ENCODE data around the gene SLC38A4. TPM values are rescaled to one million over a fixed set of nuclear protein-coding genes. Genes with fewer than 3 reads are reported as not detected.
A peak's percentile ranks its signal among the peaks of the same experiment; 100 is the strongest.
"Not testable (repeated sequence)": the region's sequence is repeated elsewhere in the genome, so short reads cannot be mapped to it uniquely, and the experiment has no call there.

Gene SLC38A4
- total RNA-seq: 2.1 TPM
- long read RNA-seq, partial matches to known transcripts: 0 of 2 reads
- long read RNA-seq, other reads (novel, unspliced or antisense): 0 of 2 reads

DNA sequence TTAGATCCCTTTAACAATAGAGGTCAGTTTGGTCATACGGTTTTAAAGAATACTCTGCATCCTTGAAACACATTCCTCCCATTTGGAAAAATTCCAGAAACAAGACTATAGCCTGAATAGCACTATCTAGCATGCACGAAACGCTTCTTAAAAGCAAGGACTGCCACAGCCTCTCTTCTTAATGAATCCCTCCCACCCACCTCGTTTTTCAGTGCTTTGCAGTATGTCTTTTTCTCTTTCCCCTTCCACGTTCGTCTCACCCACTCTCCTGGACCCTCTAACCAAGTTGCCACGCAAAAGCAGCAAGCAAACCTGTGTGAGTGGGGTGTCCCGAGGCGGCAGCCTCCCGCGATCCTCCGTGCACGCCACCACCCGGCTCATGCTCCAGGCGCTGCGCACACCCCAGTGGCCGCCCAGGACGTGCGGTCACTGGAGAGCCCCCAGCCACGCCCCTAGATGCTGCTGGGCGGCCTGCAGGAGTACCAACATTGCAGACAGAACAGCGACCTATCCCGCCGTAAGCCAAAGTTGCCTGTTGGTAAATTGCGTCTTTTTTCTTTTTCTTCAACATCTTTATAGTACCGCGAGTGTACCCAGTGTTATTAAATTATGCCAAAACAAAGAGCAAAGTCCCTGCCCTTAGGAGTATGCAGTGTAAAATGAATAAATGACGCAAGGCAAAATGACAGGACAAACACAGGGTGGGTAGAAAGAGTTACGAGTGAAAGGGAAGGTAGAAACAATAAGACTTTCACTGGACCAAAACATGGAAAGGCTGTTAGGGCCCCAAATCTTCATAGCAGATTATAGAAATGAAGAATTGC is at the start of gene SLC38A4:
TSS of gene SLC38A4 (minus strand) at position 407 of the 824 bp plus-strand sequence. CDS start 32,926 bp downstream, outside the sequence.
- peak; percentile 74 for DNase-seq
- intact Hi-C loops (cut with micrococcal nuclease): no loop called here
- ATAC-seq: peak; percentile 92

- DNase-seq (no peak), ATAC-seq (no peak)
- intact Hi-C loops (cut with micrococcal nuclease): no loop called here
These were observed 49.3 kb upstream of the SLC38A4 start for GRCh38 chr12:46875095-46875494.

DNA sequence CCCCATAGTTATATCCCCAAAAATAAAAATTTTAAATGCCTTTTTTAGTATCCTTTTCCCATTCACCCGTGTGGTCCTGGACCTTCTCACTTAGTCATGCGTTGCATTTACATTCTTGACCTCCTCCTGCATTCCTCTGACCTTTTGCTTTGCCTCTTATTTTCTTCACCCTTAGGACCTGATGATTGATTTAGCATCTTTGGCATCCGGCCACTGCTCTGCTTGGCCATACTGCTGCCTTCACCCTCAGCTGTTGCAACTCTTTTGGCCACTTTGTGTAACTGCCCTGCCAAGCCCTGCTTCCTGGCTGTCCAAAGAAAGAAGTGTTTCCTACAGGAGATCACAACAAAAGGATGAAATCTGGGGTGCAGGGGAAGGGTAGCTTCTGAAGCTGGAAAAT is 48.8 kb upstream of the SLC38A4 start:
- intact Hi-C loops (cut with micrococcal nuclease): no loop called here
- peak; percentile 93 for ATAC-seq
- peak; percentile 67 for DNase-seq

- ATAC-seq: no peak
- intact Hi-C loops (cut with micrococcal nuclease): no loop called here
These were observed 46.3 kb upstream of the SLC38A4 start for GRCh38 chr12:46872135-46872534.

GRCh38 chr12:46865311-46865710 is 39.5 kb upstream of the SLC38A4 start:
- DNase-seq (no peak), ATAC-seq (no peak)
- intact Hi-C loops (cut with micrococcal nuclease): no loop called here

More at GRCh38 chr12:46872135-46872534, 46.3 kb upstream of the SLC38A4 start:
- DNase-seq: no peak

- intact Hi-C loops (cut with micrococcal nuclease): no loop called here
- ATAC-seq (no peak), DNase-seq (no peak)
These were observed 32.6 kb upstream of the SLC38A4 start for GRCh38 chr12:46858368-46858767.

DNA sequence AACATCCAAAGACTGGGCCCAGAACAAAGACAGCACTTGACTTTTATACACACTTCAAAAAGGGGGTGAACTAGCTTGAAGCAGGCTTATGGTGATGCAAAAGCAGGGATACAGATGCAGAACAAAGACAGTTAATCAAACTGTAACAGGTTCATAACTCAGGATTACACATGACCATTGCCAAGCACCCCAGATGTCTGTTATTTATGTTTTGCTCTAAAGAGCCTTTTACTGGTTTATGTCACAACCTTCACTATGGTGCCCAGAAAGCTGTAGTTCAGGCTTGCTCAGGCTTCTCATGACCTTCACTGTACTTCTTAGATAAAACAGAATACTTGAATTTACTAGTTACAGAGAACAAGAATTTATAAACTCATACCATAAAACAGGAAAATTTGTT is 31.7 kb upstream of the SLC38A4 start:
- ATAC-seq (no peak), DNase-seq (no peak)
- intact Hi-C loops (cut with micrococcal nuclease): no loop called here

DNA sequence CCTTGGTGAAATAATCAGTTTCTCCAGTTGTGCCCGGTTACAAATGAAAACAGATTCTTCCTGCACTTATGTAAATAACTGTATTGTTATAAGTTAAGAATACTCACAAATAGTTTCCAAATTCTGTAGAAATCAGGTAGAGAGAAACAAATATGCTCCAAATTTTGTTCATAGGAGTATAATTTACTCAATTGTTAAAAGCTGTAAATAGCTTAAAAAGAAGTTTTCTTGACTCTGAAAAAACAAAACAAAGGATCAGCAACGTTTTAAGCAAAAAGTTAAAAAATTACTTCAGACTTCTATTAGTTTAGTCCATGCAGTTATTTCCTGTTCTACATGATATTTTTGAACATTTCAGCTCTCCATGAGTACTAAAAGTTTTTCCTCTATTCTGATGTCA is 30.0 kb upstream of the SLC38A4 start:
- intact Hi-C loops (cut with micrococcal nuclease): no loop called here
- no peak for DNase-seq
- no peak for ATAC-seq

DNA sequence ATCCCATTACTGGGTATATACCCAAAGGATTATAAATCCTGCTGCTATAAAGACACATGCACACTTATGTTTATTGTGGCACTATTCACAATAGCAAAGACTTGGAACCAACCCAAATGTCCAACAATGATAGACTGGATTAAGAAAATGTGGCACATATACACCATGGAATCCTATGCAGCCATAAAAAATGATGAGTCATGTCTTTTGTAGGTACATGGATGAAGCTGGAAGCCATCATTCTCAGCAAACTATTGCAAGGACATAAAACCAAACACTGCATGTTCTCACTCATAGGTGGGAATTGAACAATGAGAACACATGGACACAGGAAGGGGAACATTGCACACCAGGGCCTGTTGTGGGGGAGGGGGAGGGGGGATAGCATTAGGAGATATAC is 28.4 kb upstream of the SLC38A4 start:
- intact Hi-C loops (cut with micrococcal nuclease); ATAC-seq; DNase-seq: not testable (repeated sequence)

GRCh38 chr12:46848792-46849191 is 23.0 kb upstream of the SLC38A4 start:
- intact Hi-C loops (cut with micrococcal nuclease); DNase-seq; ATAC-seq: not testable (repeated sequence)

DNA sequence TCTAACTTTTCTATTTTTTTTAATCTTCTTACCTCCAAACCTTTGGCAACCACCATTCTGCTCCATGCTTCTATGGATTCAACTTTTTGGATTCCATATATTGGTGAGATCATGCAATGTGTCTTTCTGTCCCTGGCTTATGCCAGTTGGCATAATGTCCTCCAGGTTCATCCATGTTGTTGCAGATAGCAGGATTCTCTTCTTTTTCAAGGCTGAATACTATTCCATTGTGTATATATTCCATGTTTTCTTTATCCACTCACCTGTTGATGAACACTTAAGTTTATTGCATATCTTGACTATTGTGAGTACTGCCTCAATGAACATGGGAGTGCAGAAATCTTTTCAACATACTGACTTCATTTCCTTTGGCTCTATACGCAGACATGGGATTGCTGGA is 21.2 kb upstream of the SLC38A4 start:
- DNase-seq (no peak), ATAC-seq (no peak)
- intact Hi-C loops (cut with micrococcal nuclease): no loop called here

- no peak for DNase-seq
- no peak for ATAC-seq
- intact Hi-C loops (cut with micrococcal nuclease): no loop called here
These were observed 18.0 kb upstream of the SLC38A4 start for GRCh38 chr12:46843811-46844210.

DNA sequence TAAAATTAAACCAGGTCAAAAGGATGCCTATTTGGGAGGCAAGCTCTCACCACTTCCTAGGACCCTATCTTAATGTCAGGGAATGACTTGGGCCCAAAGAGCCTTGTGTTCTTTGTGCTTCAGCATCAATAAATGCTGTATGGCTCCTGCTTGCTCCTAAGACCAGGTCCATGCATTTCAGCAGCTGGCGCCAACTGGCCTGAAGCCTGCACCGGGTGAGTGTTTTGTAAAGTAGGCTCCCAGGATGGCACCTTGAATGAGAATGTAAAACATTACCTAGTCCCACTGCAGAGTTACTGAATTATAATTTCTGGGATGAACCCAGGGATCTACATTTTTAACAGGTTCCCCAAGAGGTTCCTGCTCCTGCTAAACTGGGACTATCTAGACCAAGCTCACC is 16.1 kb upstream of the SLC38A4 start:
- no peak for DNase-seq
- intact Hi-C loops (cut with micrococcal nuclease): no loop called here
- no peak for ATAC-seq

- DNase-seq: no peak
- intact Hi-C loops (cut with micrococcal nuclease): no loop called here
- ATAC-seq: no peak
These were observed 14.2 kb upstream of the SLC38A4 start for GRCh38 chr12:46839964-46840363.

- intact Hi-C loops (cut with micrococcal nuclease): no loop called here
- ATAC-seq (no peak), DNase-seq (no peak)
These were observed 13.4 kb upstream of the SLC38A4 start for GRCh38 chr12:46839232-46839631.

DNA sequence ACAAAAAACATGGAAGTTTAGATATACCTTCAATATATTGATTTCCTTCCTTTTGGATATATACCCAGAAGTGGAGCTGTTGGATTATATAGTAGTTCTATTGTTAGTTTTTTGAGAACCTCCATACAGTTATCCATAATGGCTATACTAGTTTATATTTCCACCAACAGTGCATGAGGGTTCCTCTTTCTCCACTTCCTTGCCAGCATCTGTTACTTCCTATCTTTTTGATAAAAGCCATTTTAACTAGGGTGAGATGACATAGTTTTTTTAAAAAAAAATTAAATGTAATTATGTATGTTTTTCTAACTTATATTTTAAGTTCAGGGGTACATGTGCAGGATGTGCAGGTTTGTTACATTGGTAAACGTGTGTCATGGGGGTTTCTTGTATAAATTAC is 10.0 kb upstream of the SLC38A4 start:
- ATAC-seq: no peak
- intact Hi-C loops (cut with micrococcal nuclease): no loop called here
- no peak for DNase-seq

- intact Hi-C loops (cut with micrococcal nuclease): no loop called here
- ATAC-seq: peak; percentile 11
- DNase-seq: no peak
These were observed 6.4 kb upstream of the SLC38A4 start for GRCh38 chr12:46832130-46832704.

GRCh38 chr12:46831335-46832129 is 5.7 kb upstream of the SLC38A4 start:
- DNase-seq (peak; percentile 90), ATAC-seq (peak; percentile 99)
- intact Hi-C loops (cut with micrococcal nuclease): no loop called here

DNA sequence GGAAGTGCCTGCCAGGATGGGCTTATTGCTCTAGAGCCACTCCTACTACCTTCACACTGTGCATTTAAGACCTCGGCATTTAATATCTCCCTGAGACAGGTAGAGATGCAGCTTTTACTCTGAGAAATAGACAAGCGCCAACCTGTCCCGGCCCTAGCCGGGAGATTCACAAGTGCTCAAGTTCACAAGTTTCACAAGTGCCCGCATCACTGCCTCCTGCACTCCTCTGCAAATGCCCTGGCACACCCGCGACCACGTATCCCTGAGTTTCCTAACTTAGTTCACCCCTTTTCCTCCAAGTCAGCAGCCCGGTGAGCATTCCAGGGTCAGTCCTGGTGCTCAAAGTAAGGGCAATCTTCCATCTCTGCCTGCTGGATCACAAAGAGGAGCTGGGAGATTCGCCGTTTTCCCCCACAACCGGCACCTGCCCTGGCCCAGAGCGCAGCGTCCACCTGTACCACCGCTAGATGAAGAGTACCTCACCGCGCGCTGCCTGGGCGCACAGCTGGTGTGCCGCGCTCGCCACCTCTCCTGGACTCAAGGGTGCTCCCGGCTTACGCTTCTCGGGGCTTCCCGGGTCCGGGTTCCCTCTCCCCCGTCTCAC is 5.0 kb upstream of the SLC38A4 start:
- ATAC-seq (peak; percentile 78), DNase-seq (peak; percentile 45)
- intact Hi-C loops (cut with micrococcal nuclease): no loop called here

Data from left ventricle myocardium superior (tissue), 1 donor.